HG03159 (cell line): Measurements from ENCODE around the gene MAP7D3.
"Not testable (repeated sequence)": the region's sequence is repeated elsewhere in the genome, so short reads cannot be mapped to it uniquely, and the experiment has no call there.

Experiments used
- ATAC-seq: cut with Tn5 transposase; IDR thresholded peaks from one replicate; pipeline ENCODE4 v1.9.1; 2021; ENCODE audit warnings: mild to moderate bottlenecking, moderate library complexity; ENCODE audit not compliant: unreplicated experiment

The MAP7D3 gene

GRCh38 chrX:136185401-136186022, 65.7 kb downstream of the MAP7D3 start:
- ATAC-seq, result no peak

GRCh38 chrX:136183917-136184316, 67.3 kb downstream of the MAP7D3 start:
- no peak for ATAC-seq

DNA sequence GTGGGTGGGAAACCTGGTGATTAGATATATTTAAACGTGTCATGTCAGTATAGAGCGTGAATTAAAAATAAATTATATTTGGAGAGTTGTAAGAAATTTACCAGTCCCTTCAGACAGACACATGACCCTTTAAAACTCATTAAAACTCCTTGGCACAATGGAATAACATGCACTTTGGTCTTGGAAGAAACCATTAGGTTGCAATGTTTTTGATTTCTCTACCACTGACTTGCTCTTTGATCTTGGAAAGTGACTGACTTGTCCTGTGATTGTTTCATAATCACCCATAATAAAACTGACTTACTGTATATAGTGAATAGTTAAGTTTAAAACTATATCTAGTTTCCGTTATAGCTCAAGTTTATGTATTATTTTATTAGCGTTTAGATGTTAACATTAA, 68.0 kb downstream of the MAP7D3 start:
- ATAC-seq, result no peak

DNA sequence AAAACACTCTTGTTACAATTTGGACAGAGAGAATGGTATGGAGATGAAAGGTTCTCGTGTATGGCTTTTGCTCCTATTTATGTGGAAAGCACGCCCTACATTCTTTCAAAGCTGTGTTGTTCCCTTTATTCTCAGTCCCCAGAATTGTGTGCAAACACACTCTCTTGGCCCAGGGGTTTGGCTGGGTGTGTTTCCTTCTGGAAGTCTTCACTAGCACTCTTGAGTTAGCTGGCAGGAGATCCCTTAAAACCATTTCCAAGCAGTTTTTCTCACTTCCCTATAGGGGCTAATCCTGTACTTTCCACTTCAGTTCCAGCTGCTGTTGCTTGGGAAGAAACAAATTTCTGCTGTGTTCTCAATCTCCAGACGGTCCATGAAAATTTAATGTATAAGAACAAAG, 68.8 kb downstream of the MAP7D3 start:
- no peak for ATAC-seq

- ATAC-seq, result no peak
Observed at GRCh38 chrX:136179133-136179532, 72.1 kb downstream of the MAP7D3 start.

DNA sequence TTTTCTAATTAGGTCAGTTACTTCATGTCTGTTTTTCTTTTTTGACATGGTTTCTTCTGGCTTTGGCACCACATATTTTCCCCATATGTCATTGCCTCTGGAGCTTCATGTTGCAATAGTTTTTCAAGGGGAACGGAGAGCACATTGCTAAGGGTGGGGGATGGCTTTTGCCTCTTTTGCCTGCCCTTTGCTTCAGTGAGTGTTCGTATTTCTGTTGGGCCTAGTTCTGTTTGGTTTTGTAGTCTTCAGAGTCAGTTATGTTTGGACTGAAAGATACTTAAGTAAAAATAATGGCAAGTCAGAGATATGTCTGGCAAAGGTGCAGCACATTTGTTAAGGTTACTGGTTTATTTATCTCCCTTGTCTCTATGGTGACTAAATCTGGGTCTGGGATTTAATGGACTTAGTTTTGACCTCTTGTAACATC, 74.8 kb downstream of the MAP7D3 start:
- no peak for ATAC-seq

- no peak for ATAC-seq
Observed at GRCh38 chrX:136171420-136171819, 79.8 kb downstream of the MAP7D3 start.

DNA sequence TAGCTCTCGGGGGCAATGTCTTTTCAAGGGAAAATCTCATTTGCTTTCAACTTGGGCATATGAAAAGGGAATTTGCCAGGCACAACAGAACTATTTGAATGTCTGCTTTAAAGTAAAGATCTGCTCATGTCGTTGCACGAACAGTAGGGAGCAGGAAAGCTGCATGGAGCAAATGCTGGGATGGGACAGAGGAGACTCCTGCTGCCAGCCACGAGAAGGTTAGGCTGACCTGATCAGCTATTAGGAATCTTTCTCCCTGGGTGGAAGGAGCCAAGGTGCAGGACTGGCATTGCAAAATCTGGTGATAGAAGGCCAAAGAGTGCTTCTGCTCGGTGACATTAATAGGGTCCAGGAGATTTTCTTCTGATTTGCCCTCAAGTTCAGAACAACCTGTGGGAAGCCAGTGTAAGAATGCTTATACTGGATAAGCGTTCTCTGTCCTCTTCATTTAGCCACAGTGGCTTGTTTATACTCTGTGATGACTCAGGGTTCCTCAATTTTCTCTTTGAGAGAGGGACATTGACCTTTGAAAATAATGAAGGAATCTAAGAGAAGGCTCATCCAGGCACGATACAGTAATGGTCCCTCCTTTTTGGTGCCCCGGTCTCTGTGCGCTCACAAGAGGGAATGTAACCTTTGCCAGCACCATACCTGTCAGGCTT, 80.9 kb downstream of the MAP7D3 start:
- ATAC-seq, result no peak

DNA sequence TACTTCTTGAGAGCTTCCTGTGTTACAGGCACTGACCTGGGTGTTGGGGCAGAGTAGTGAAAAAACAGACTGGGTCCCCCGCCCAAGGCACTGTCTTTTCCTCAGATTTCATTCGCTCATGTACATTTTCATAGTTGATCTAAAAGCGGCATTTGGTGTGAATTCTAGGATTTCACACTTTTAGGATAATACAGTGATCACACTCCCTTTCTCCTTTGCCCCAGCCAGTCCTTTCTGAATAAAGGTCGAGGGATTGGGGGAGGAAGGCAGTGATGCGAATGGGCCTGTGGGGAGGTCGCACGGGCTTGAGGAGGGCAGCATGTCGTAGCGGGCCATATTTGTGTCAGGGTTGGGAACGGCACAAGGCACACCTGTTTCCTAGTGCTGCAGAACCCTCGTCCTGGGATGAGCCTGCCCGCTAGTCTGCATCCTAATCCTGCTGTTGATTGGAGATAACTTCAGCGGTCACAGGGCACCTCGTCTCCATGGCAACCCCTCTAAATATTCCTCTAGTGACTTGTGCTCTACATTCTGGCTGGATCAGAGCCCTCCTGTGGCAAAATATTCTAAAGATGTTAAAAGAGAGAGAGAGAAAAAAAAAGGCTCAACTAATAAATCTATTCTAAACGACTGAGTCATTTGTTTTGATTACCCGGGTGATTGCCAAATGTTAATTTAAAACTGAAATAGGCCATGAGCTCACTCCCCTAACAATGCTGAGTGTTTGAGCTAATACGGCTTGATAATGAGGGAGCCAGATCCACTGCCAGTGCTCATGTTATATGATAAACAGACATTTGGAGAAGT, 82.1 kb downstream of the MAP7D3 start:
- no peak for ATAC-seq

DNA sequence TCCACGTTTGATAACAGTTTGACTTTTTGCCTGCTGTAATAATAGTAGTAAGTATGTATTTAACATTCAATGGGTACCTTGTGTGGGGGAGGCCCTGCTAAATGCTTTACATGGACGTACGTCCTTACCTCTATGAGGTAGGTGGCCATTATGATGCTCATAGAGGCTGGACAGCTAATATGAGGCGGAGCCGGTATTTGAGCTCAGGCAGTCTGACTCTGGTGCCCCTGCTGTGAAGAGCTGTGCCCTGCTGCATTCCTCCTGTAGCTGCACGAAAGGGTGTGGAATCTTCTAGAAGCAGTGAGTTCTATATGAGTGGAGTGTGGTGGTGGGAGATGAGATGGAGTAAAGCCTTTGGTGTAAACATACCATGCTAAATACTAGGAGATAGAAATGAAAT, 83.2 kb downstream of the MAP7D3 start:
- ATAC-seq, result not testable (repeated sequence)

- ATAC-seq, result no peak
Observed at GRCh38 chrX:136166221-136166855, 84.9 kb downstream of the MAP7D3 start.

DNA sequence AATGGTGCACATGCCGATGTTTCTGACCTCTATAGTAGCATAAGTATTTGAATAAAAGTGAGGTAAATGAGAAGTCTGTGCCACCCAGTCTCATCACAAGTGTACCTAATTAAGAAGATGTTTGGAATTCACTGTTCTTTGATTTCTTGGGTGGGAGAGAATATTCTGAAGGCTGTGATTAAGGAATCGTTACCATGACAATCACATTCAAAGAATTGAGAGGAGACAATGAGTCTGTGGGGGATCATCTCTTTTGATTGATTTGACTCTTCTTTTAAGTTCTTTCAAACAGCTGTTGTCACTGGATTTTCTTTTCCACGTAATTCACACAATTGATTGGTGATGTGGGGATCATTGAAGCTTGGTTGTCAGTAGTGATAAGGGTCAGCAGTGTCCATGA, 85.8 kb downstream of the MAP7D3 start:
- ATAC-seq, result no peak

DNA sequence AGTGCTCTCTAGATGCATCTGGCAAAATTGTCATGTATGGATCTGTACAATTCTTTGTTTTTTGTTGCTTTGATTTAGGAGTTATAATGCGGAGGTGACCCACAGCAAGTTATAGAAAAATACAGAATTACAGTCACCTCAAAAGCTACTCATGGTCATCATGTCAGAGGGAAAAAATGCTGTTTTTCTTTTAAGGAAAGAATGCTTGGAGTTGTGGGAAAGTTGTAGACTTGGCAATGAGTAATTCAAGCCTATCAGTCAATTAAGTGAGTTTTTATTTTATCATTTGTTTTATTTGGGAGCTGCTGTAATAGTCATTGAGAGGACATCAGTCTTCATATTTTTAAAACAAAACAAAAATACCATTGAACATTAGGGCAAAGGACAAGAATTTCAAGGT, 87.5 kb downstream of the MAP7D3 start:
- no peak for ATAC-seq
